Right lobe of liver (tissue), 4 donors: Measurements from ENCODE around the gene CUX1.

Source experiments
- POLR2A ChIP-seq: fragments of 450-650 bp; IDR thresholded peaks from one replicate; pipeline ENCODE4 v1.6.1; 2017; ENCODE audit warnings: antibody characterized with exemption, mild to moderate bottlenecking
- TF ChIP-seq, protein P1 (sequence below), 4 donors: fragments of 200-600 bp in 3 of 4; fragments of 450-650 bp in 1 of 4; IDR thresholded peaks; one replicate each; pipeline versions ENCODE4 v1.5.1 to v1.8.0; 2016 to 2022; ENCODE audit warnings: antibody characterized with exemption in 4 of 4, mild to moderate bottlenecking in 2 of 4
- donor health status: DM: no; HTN: no; CAD: no.
- donor health status: DM: no; HTN: no; CAD: no.
- donor health status: DM: no; HTN: yes; CAD: no.

DNA sequence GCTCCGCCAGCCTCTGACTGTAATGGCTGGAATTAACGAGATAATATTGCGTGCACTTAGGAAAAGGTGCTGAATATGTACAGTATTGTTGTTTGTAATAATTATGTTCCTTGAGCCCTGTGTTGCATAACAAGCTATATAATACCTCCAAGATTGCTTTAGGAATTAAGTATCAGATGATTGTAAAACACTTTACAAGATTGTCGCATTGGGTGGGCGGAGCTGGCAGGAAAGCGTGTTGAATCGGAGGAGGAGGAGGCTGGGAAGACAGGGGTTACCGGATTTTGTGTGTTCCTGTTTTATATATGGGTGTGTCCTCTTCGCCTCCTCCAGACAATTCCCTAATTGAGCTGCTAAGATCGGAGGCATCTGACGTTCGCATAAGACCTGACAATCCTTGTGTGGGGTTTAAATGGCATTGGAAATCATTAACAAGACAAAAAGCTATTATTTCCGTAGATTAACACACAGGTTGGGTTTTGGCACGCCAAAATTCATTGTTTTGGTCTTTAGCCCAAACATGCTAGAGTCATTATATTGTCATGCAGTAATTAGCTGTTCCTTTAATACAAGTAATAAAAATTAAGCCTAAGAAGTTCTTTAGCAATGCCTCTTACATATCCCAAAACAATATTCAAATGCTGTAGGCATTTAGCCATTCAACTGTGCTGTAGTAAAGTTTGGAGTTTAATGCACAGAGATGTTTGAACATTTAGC lies 276.3 kb downstream of the CUX1 start:
- TF ChIP-seq, protein P1, sequence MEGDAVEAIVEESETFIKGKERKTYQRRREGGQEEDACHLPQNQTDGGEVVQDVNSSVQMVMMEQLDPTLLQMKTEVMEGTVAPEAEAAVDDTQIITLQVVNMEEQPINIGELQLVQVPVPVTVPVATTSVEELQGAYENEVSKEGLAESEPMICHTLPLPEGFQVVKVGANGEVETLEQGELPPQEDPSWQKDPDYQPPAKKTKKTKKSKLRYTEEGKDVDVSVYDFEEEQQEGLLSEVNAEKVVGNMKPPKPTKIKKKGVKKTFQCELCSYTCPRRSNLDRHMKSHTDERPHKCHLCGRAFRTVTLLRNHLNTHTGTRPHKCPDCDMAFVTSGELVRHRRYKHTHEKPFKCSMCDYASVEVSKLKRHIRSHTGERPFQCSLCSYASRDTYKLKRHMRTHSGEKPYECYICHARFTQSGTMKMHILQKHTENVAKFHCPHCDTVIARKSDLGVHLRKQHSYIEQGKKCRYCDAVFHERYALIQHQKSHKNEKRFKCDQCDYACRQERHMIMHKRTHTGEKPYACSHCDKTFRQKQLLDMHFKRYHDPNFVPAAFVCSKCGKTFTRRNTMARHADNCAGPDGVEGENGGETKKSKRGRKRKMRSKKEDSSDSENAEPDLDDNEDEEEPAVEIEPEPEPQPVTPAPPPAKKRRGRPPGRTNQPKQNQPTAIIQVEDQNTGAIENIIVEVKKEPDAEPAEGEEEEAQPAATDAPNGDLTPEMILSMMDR (IDR thresholded peaks at IDR 0.05) = no peak
- TF ChIP-seq POLR2A = no peak
